ENCODE measurements around the gene SERP2. TPM values are rescaled to one million over a fixed set of nuclear protein-coding genes. Genes with fewer than 3 reads are reported as not detected.
"Not testable (repeated sequence)": the region's sequence is repeated elsewhere in the genome, so short reads cannot be mapped to it uniquely, and the experiment has no call there.

Gene SERP2
- 1 to 10 TPM; 3.5 to 6.9 (median 5.1) TPM for polyA plus RNA-seq (ENCODE audit: insufficient read length in 10 of 10)
- long read RNA-seq, donor 1, partial matches to known transcripts = 0 of 2 reads
- long read RNA-seq, donor 1, other reads (novel, unspliced or antisense) = 0 of 2 reads
- long read RNA-seq, donor 2, partial matches to known transcripts = 0 of 2 reads
- long read RNA-seq, donor 2, other reads (novel, unspliced or antisense) = 0 of 2 reads
- long read RNA-seq, donor 3 = 0 reads
- long read RNA-seq, donor 4, partial matches to known transcripts = 0 of 2 reads
- long read RNA-seq, donor 4, other reads (novel, unspliced or antisense) = 0 of 2 reads
- long read RNA-seq, donor 5, partial matches to known transcripts = 0 of 7 reads
- long read RNA-seq, donor 5, other reads (novel, unspliced or antisense) = 0 of 7 reads
- long read RNA-seq, donor 6, partial matches to known transcripts = 0 of 4 reads
- long read RNA-seq, donor 6, other reads (novel, unspliced or antisense) = 0 of 4 reads
- long read RNA-seq, donor 7, partial matches to known transcripts = 0 of 2 reads
- long read RNA-seq, donor 7, other reads (novel, unspliced or antisense) = 0 of 2 reads
- long read RNA-seq, donor 8, partial matches to known transcripts = 0 of 1 reads
- long read RNA-seq, donor 8, other reads (novel, unspliced or antisense) = 0 of 1 reads
- long read RNA-seq, donor 9 = 0 reads

- DNase-seq = peak; percentile 24 to 79 (median 33)
These were observed at the start of gene SERP2 for GRCh38 chr13:44373601-44374347. SERP2 (plus strand) TSS chr13:44373824; CDS start chr13:44374026, 202 bp downstream.

- no peak for DNase-seq
These were observed 46.7 kb upstream of the SERP2 start for GRCh38 chr13:44326961-44327360.

- not testable (repeated sequence) for DNase-seq
These were observed 44.6 kb upstream of the SERP2 start for GRCh38 chr13:44329041-44329440.

- no peak for DNase-seq
These were observed 43.6 kb upstream of the SERP2 start for GRCh38 chr13:44329909-44330545.

- no peak for DNase-seq
These were observed 42.2 kb upstream of the SERP2 start for GRCh38 chr13:44331446-44331845.

- DNase-seq = peak; percentile 82 to 89 (median 89)
These were observed 41.4 kb upstream of the SERP2 start for GRCh38 chr13:44331912-44332851.

GRCh38 chr13:44333950-44334655, 39.5 kb upstream of the SERP2 start:
- no peak for DNase-seq

- DNase-seq = no peak
These were observed 38.9 kb upstream of the SERP2 start for GRCh38 chr13:44334751-44335150.

GRCh38 chr13:44336934-44337333, 36.7 kb upstream of the SERP2 start:
- DNase-seq = no peak

GRCh38 chr13:44337581-44337980, 36.0 kb upstream of the SERP2 start:
- DNase-seq = no peak

- DNase-seq = peak; percentile 53 to 89 (median 82)
These were observed 33.1 kb upstream of the SERP2 start for GRCh38 chr13:44340508-44340907.

GRCh38 chr13:44342741-44343140, 30.9 kb upstream of the SERP2 start:
- no peak for DNase-seq

- no peak for DNase-seq
These were observed 27.1 kb upstream of the SERP2 start for GRCh38 chr13:44346534-44346933.

- no peak for DNase-seq
These were observed 26.3 kb upstream of the SERP2 start for GRCh38 chr13:44347301-44347700.

GRCh38 chr13:44347949-44348348, 25.7 kb upstream of the SERP2 start:
- peak in 2 of 3 donors; percentile 14 to 45 for DNase-seq

GRCh38 chr13:44350775-44351504, 22.7 kb upstream of the SERP2 start:
- DNase-seq = no peak

GRCh38 chr13:44351505-44351854, 22.1 kb upstream of the SERP2 start:
- no peak for DNase-seq

- DNase-seq = no peak
These were observed 21.4 kb upstream of the SERP2 start for GRCh38 chr13:44352202-44352601.

GRCh38 chr13:44352671-44353070, 21.0 kb upstream of the SERP2 start:
- DNase-seq = no peak
